ENCODE data around the gene GAK. TPM values are rescaled to one million over a fixed set of nuclear protein-coding genes. Genes with fewer than 3 reads are reported as not detected.
A peak's percentile ranks its signal among the peaks of the same experiment; 100 is the strongest.

GAK gene
- total RNA-seq, 1 donor from 2014 or later = 27.6 TPM

- Histone ChIP-seq H3K4me1 (no peaks in the 10 kb centered on the region), H3K27ac (no peak overlapping the region), H3K4me2 (no peak overlapping the region), H3K9me3 (ENCODE audit: low read depth) (no peaks in the 10 kb centered on the region), H4K20me1 (ENCODE audit: low read depth) (no peaks in the 10 kb centered on the region), H2AFZ (replicated peaks) (no peak overlapping the region), H3K36me3 (no peaks in the 10 kb centered on the region), H3F3A (ENCODE audit: low read depth) (no peaks in the 10 kb centered on the region), H3K27me3 (no peaks in the 10 kb centered on the region), H3K4me3 (no peak overlapping the region), H3K9ac (no peak overlapping the region), H3K79me2 (ENCODE audit: low read depth) (no peaks in the 10 kb centered on the region)
- TF ChIP-seq CTCF (IDR thresholded peaks at IDR 0.05) (no peak), EZH2phosphoT487 (IDR thresholded peaks at IDR 0.05) (no peak), EZH2 (IDR thresholded peaks at IDR 0.05) (no peak)
- no peaks in the 10 kb centered on the region for H3K9me3 Mint-ChIP-seq
- peaks cover 30% of the 10 kb centered on the region for H3K36me3 Mint-ChIP-seq
- no peak overlapping the region for H3K4me3 Mint-ChIP-seq
- H3K27ac Mint-ChIP-seq = no peak overlapping the region
- H3K4me1 Mint-ChIP-seq = no peaks in the 10 kb centered on the region
- H3K27me3 Mint-ChIP-seq (ENCODE audit: insufficient read depth, low read depth) = peaks cover 5% of the 10 kb centered on the region
- DNase-seq (ENCODE audit: low spot score) = no peak
Observed at GRCh38 chr4:865121-865465, 67.0 kb downstream of the GAK start.

- Histone ChIP-seq H3K79me2 (ENCODE audit: low read depth) (no peaks in the 10 kb centered on the region), H3K27ac (no peak overlapping the region), H3K9ac (no peak overlapping the region), H4K20me1 (ENCODE audit: low read depth) (no peaks in the 10 kb centered on the region), H3F3A (ENCODE audit: low read depth) (no peaks in the 10 kb centered on the region), H3K4me1 (no peaks in the 10 kb centered on the region), H3K27me3 (no peaks in the 10 kb centered on the region), H3K9me3 (ENCODE audit: low read depth) (no peaks in the 10 kb centered on the region), H3K36me3 (no peaks in the 10 kb centered on the region), H3K4me2 (no peak overlapping the region), H2AFZ (replicated peaks) (no peak overlapping the region), H3K4me3 (no peak overlapping the region)
- H3K27me3 Mint-ChIP-seq (ENCODE audit: insufficient read depth, low read depth) = peaks cover 2% of the 10 kb centered on the region
- TF ChIP-seq EZH2phosphoT487 (IDR thresholded peaks at IDR 0.05) (no peak), EZH2 (IDR thresholded peaks at IDR 0.05) (no peak), CTCF (IDR thresholded peaks at IDR 0.05) (no peak)
- peak overlapping the region; percentile 76 for H3K27ac Mint-ChIP-seq
- peaks cover 28% of the 10 kb centered on the region for H3K36me3 Mint-ChIP-seq
- H3K4me3 Mint-ChIP-seq = no peak overlapping the region
- no peak for DNase-seq (ENCODE audit: low spot score)
- no peaks in the 10 kb centered on the region for H3K4me1 Mint-ChIP-seq
- no peaks in the 10 kb centered on the region for H3K9me3 Mint-ChIP-seq
Observed at GRCh38 chr4:864456-865120, 67.5 kb downstream of the GAK start.

- no peaks in the 10 kb centered on the region for H3K79me2 ChIP-seq (ENCODE audit: low read depth)
- no peak overlapping the region for H3K27ac Mint-ChIP-seq
- peaks cover 2% of the 10 kb centered on the region for H3K27me3 Mint-ChIP-seq (ENCODE audit: insufficient read depth, low read depth)
- H3K4me1 ChIP-seq = no peaks in the 10 kb centered on the region
- H2AFZ ChIP-seq (replicated peaks) = no peak overlapping the region
- no peaks in the 10 kb centered on the region for H3K36me3 ChIP-seq
- TF ChIP-seq EZH2phosphoT487 (IDR thresholded peaks at IDR 0.05) (no peak), EZH2 (IDR thresholded peaks at IDR 0.05) (no peak), CTCF (IDR thresholded peaks at IDR 0.05) (no peak)
- H3K27ac ChIP-seq = no peak overlapping the region
- no peaks in the 10 kb centered on the region for H3K9me3 ChIP-seq (ENCODE audit: low read depth)
- no peak overlapping the region for H3K4me3 ChIP-seq
- H3K27me3 ChIP-seq = no peaks in the 10 kb centered on the region
- H3K9ac ChIP-seq = no peak overlapping the region
- no peaks in the 10 kb centered on the region for H3K9me3 Mint-ChIP-seq
- no peaks in the 10 kb centered on the region for H3K4me1 Mint-ChIP-seq
- H3K36me3 Mint-ChIP-seq = peaks cover 40% of the 10 kb centered on the region
- H4K20me1 ChIP-seq (ENCODE audit: low read depth) = no peaks in the 10 kb centered on the region
- no peak for DNase-seq (ENCODE audit: low spot score)
- H3K4me2 ChIP-seq = no peak overlapping the region
- no peaks in the 10 kb centered on the region for H3F3A ChIP-seq (ENCODE audit: low read depth)
- H3K4me3 Mint-ChIP-seq = no peak overlapping the region
Observed at GRCh38 chr4:860561-860960, 71.6 kb downstream of the GAK start.
